Breast epithelium (tissue), 3 donors: Measurements from ENCODE around the gene ENC1.

ENCODE experiments used
- CTCF ChIP-seq, 3 donors: fragments of 450-650 bp; IDR thresholded peaks; one replicate each; pipeline ENCODE4 v1.5.1; 2016 to 2017; ENCODE audit warnings: antibody characterized with exemption in 3 of 3, mild to moderate bottlenecking in 3 of 3, moderate library complexity in 3 of 3
- POLR2AphosphoS5 ChIP-seq, 3 donors: sonication (generic); formaldehyde crosslinking; IDR thresholded peaks; one replicate each; pipeline ENCODE4 v1.6.1; 2017; ENCODE audit warnings: antibody characterized with exemption in 3 of 3

GRCh38 chr5:74579215-74579614, 61.3 kb downstream of the ENC1 start:
- no peak for TF ChIP-seq CTCF (IDR thresholded peaks at IDR 0.05)
- no peak for TF ChIP-seq POLR2AphosphoS5 (IDR thresholded peaks at IDR 0.05)
